ENCODE data around the gene TENM4. TPM values are rescaled to one million over a fixed set of nuclear protein-coding genes. Genes with fewer than 3 reads are reported as not detected.

Gene TENM4
- polyA plus RNA-seq, 1 of the 3 experiments (the other 2 are of a cell fraction), result 16.7 TPM

GRCh38 chr11:79466411-79466810 lies 25.6 kb upstream of the TENM4 start:
- Histone ChIP-seq H3K4me3 (ENCODE audit: low read depth in 2 of 2, low read length in 1 of 2) (no peak overlapping the region), H3F3A (replicated peaks; ENCODE audit: insufficient read depth) (no peaks in the 10 kb centered on the region), H2AFZ (ENCODE audit: low read depth) (no peak overlapping the region), H3K4me2 (no peak overlapping the region), H3K79me2 (ENCODE audit: insufficient read depth) (no peaks in the 10 kb centered on the region), H3K9ac (no peak overlapping the region), H3K9me2 (no peaks in the 10 kb centered on the region), H3K9me3 (no peaks in the 10 kb centered on the region), H3K27ac (ENCODE audit: low read depth in 2 of 2, low read length in 1 of 2) (no peak overlapping the region), H4K20me1 (ENCODE audit: insufficient read depth) (no peaks in the 10 kb centered on the region), H3K4me1 (ENCODE audit: control insufficient read depth in 1 of 2, insufficient read depth in 2 of 2, low read depth in 1 of 2, low read length in 1 of 2) (no peaks in the 10 kb centered on the region), H3K36me3 (replicated peaks in 1 of 2; ENCODE audit: control insufficient read depth in 1 of 2, insufficient read depth in 2 of 2, low read length in 1 of 2) (no peaks in the 10 kb centered on the region), H3K27me3 (ENCODE audit: insufficient read depth) (no peaks in the 10 kb centered on the region)
- ChIA-PET POLR2A (no interaction called here), CTCF (no interaction called here)
- no peak for DNase-seq
- WGBS (ENCODE audit: low lambda C conversion rate), result 17% methylated on average over 2 of the region's 2 CpGs
- TF ChIP-seq JUND (IDR thresholded peaks at IDR 0.05), result peak; percentile 42
- peak; percentile 59; the same call in 1 of the 2 replicates for TF ChIP-seq FOSL2 (IDR thresholded peaks at IDR 0.05; ENCODE audit: borderline replicate concordance, low read depth)
- no peak for TF ChIP-seq GATA2 (CRISPR knock-in tag; IDR thresholded peaks at IDR 0.05)
- TF ChIP-seq YY1 (IDR thresholded peaks at IDR 0.05; ENCODE audit: low read depth), result no peak

GRCh38 chr11:79465160-79465559 lies 24.3 kb upstream of the TENM4 start:
- Histone ChIP-seq H4K20me1 (ENCODE audit: insufficient read depth) (no peaks in the 10 kb centered on the region), H3K9ac (no peak overlapping the region), H3K4me1 (ENCODE audit: control insufficient read depth in 1 of 2, insufficient read depth in 2 of 2, low read depth in 1 of 2, low read length in 1 of 2) (no peaks in the 10 kb centered on the region), H2AFZ (ENCODE audit: low read depth) (no peak overlapping the region), H3K36me3 (replicated peaks in 1 of 2; ENCODE audit: control insufficient read depth in 1 of 2, insufficient read depth in 2 of 2, low read length in 1 of 2) (no peaks in the 10 kb centered on the region), H3K9me3 (no peaks in the 10 kb centered on the region), H3F3A (replicated peaks; ENCODE audit: insufficient read depth) (no peaks in the 10 kb centered on the region), H3K4me2 (no peak overlapping the region), H3K79me2 (ENCODE audit: insufficient read depth) (no peaks in the 10 kb centered on the region), H3K9me2 (no peaks in the 10 kb centered on the region), H3K4me3 (ENCODE audit: low read depth in 2 of 2, low read length in 1 of 2) (no peak overlapping the region), H3K27ac (ENCODE audit: low read depth in 2 of 2, low read length in 1 of 2) (no peak overlapping the region), H3K27me3 (ENCODE audit: insufficient read depth) (no peaks in the 10 kb centered on the region)
- 93% methylated on average over 2 of the region's 2 CpGs for WGBS (ENCODE audit: low lambda C conversion rate)
- CTCF ChIA-PET, result interaction anchor here (1.0 kb wide), 1 partner anchor 28 kb away, joined by 3 read pairs; no protein-coding TSS in a partner anchor
- TF ChIP-seq REST (IDR thresholded peaks at IDR 0.05; ENCODE audit: low read depth, low read length) (no peak), POLR2AphosphoS5 (IDR thresholded peaks at IDR 0.05; ENCODE audit: low read depth, low read length) (no peak), FOXM1 (IDR thresholded peaks at IDR 0.05; ENCODE audit: low read depth) (no peak), EZH2phosphoT487 (IDR thresholded peaks at IDR 0.05; ENCODE audit: borderline replicate concordance, low read depth) (no peak), RAD21 (IDR thresholded peaks at IDR 0.05; ENCODE audit: low read length) (no peak), PBX3 (IDR thresholded peaks at IDR 0.05) (no peak), SMC3 (IDR thresholded peaks at IDR 0.05; ENCODE audit: low read depth, low read length) (no peak), MEF2A (IDR thresholded peaks at IDR 0.05; ENCODE audit: borderline replicate concordance, low read depth) (no peak), GATA2 (CRISPR knock-in tag; IDR thresholded peaks at IDR 0.05) (no peak), YY1 (IDR thresholded peaks at IDR 0.05; ENCODE audit: low read depth) (no peak), FOXJ3 (CRISPR knock-in tag; IDR thresholded peaks at IDR 0.05) (no peak)
- TF ChIP-seq, protein P1, sequence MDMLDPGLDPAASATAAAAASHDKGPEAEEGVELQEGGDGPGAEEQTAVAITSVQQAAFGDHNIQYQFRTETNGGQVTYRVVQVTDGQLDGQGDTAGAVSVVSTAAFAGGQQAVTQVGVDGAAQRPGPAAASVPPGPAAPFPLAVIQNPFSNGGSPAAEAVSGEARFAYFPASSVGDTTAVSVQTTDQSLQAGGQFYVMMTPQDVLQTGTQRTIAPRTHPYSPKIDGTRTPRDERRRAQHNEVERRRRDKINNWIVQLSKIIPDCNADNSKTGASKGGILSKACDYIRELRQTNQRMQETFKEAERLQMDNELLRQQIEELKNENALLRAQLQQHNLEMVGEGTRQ (IDR thresholded peaks at IDR 0.05; ENCODE audit: borderline replicate concordance, low read depth, low read length), result no peak
- TF ChIP-seq, protein P2, sequence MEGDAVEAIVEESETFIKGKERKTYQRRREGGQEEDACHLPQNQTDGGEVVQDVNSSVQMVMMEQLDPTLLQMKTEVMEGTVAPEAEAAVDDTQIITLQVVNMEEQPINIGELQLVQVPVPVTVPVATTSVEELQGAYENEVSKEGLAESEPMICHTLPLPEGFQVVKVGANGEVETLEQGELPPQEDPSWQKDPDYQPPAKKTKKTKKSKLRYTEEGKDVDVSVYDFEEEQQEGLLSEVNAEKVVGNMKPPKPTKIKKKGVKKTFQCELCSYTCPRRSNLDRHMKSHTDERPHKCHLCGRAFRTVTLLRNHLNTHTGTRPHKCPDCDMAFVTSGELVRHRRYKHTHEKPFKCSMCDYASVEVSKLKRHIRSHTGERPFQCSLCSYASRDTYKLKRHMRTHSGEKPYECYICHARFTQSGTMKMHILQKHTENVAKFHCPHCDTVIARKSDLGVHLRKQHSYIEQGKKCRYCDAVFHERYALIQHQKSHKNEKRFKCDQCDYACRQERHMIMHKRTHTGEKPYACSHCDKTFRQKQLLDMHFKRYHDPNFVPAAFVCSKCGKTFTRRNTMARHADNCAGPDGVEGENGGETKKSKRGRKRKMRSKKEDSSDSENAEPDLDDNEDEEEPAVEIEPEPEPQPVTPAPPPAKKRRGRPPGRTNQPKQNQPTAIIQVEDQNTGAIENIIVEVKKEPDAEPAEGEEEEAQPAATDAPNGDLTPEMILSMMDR (IDR thresholded peaks at IDR 0.05), result no peak
- POLR2A ChIA-PET, result no interaction called here
- no peak for DNase-seq

Measured in SK-N-SH (cell line).